ENCODE measurements around the gene STXBP5. TPM values are rescaled to one million over a fixed set of nuclear protein-coding genes. Genes with fewer than 3 reads are reported as not detected.

The STXBP5 gene
- total RNA-seq, 6 experiments from 2014 or later = 29.5 to 36.2 (median 32.1) TPM

DNA sequence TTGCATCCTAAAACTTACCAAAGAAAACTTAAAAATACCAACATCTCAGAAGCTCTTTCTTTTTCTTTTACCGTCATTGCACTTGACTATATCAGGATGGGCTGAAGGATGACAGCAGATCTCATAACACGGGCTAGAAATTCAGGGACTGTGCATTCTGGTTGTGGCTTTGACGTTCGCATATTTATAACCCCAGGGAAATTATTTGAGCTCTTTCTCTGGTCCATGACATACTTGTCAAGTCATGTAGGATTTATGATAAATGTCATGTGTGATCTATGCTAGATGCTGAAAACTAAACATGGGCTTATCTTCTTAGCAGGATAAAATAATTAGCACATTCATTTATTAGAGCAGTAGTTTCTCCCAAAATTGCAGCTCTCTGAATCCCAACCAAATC, 229.9 kb downstream of the STXBP5 start:
- TF ChIP-seq, protein P1, sequence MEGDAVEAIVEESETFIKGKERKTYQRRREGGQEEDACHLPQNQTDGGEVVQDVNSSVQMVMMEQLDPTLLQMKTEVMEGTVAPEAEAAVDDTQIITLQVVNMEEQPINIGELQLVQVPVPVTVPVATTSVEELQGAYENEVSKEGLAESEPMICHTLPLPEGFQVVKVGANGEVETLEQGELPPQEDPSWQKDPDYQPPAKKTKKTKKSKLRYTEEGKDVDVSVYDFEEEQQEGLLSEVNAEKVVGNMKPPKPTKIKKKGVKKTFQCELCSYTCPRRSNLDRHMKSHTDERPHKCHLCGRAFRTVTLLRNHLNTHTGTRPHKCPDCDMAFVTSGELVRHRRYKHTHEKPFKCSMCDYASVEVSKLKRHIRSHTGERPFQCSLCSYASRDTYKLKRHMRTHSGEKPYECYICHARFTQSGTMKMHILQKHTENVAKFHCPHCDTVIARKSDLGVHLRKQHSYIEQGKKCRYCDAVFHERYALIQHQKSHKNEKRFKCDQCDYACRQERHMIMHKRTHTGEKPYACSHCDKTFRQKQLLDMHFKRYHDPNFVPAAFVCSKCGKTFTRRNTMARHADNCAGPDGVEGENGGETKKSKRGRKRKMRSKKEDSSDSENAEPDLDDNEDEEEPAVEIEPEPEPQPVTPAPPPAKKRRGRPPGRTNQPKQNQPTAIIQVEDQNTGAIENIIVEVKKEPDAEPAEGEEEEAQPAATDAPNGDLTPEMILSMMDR (IDR thresholded peaks at IDR 0.05) = no peak
- no peaks in the 10 kb centered on the region for H3K36me3 Mint-ChIP-seq (ENCODE audit: low read depth)
- no peak overlapping the region for H3K4me3 Mint-ChIP-seq
- H3K27me3 Mint-ChIP-seq (ENCODE audit: insufficient read depth) = no peaks in the 10 kb centered on the region
- no peak overlapping the region for H3K27ac Mint-ChIP-seq
- no peak for DNase-seq
- H3K4me1 Mint-ChIP-seq (ENCODE audit: low read depth) = no peaks in the 10 kb centered on the region
- no peaks in the 10 kb centered on the region for H3K9me3 Mint-ChIP-seq

DNA sequence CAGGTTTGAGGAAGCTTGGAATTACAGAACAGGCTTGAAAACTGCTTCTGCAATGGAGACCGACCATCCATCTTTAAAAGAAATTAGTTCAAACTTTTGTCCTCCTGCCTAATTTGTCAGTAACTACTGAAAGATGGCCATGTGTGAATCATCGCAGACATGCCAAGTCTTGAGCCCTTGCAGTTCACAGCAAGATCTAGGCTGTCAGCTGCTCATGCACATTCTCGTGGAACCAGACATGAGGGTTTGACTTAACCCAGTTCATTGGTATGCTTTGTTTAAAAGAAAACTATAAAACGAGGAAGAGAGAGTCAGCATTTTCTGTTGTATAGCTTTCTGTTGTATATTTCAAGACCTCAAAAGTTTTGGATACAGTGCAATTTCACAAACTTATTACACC, 230.3 kb downstream of the STXBP5 start:
- no peak for DNase-seq
- Mint-ChIP-seq H3K4me3 (no peak overlapping the region), H3K27ac (no peak overlapping the region), H3K4me1 (ENCODE audit: low read depth) (no peaks in the 10 kb centered on the region), H3K36me3 (ENCODE audit: low read depth) (no peaks in the 10 kb centered on the region), H3K9me3 (no peaks in the 10 kb centered on the region), H3K27me3 (ENCODE audit: insufficient read depth) (no peaks in the 10 kb centered on the region)
- TF ChIP-seq, protein P1 (IDR thresholded peaks at IDR 0.05) = no peak

- Mint-ChIP-seq H3K4me3 (no peak overlapping the region), H3K9me3 (no peaks in the 10 kb centered on the region), H3K27me3 (ENCODE audit: insufficient read depth) (no peaks in the 10 kb centered on the region), H3K36me3 (ENCODE audit: low read depth) (no peaks in the 10 kb centered on the region), H3K27ac (no peak overlapping the region), H3K4me1 (ENCODE audit: low read depth) (no peaks in the 10 kb centered on the region)
- TF ChIP-seq, protein P1 (IDR thresholded peaks at IDR 0.05) = no peak
- no peak for DNase-seq
Measured at GRCh38 chr6:147437615-147438014, 233.4 kb downstream of the STXBP5 start.

DNA sequence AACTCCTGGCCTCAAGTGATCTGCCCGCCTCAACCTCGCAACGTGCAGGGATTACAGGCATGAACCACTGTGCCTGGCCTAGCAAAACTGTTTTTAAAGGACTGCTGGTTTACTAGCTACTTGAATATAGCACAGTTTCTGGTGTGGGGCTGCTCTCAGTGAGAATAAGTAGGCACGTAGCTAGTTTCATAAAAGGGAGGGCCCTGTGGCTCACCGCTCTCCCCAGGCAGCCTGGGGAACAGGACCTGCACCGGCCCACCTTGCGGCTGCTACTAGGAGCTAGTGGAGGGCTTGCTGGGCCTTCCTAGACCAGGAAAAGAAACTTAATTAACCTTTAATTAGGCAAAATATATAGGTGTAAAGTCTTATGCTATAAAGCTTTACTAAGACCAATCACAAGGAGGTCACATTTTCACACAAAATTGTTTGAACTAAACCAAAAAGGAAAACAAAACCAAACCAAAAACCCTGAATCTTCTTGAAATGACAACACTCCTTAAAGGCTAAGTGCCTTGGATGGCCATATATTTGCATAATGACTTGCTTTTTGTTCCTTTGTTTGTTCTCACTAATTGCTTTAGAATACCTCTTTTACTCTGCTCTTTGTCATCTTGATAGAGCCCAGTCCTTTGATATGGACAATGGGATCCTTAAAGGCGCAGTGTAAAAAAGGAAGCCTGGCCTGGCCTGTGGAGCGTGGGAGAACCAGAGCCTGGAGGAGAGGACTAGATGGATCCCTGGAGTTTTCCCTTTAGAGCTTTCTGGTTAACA, 234.7 kb downstream of the STXBP5 start:
- H3K27me3 Mint-ChIP-seq (ENCODE audit: insufficient read depth) = no peaks in the 10 kb centered on the region
- no peak overlapping the region for H3K27ac Mint-ChIP-seq

More for the DNA sequence above, 234.7 kb downstream of the STXBP5 start:
- TF ChIP-seq, protein P1 (IDR thresholded peaks at IDR 0.05) = no peak
- no peak overlapping the region for H3K4me3 Mint-ChIP-seq
- DNase-seq = no peak
- no peaks in the 10 kb centered on the region for H3K4me1 Mint-ChIP-seq (ENCODE audit: low read depth)
- no peaks in the 10 kb centered on the region for H3K36me3 Mint-ChIP-seq (ENCODE audit: low read depth)
- no peaks in the 10 kb centered on the region for H3K9me3 Mint-ChIP-seq

Data from HFFc6 (cell line).